Dermis microvascular lymphatic vessel endothelial cell (primary cell): ENCODE data around the gene TUBGCP3. TPM values are rescaled to one million over a fixed set of nuclear protein-coding genes. Genes with fewer than 3 reads are reported as not detected.
"Not testable (repeated sequence)": the region's sequence is repeated elsewhere in the genome, so short reads cannot be mapped to it uniquely, and the experiment has no call there.

ENCODE experiments used
- DNase-seq, 2 donors: peaks; one replicate each; pipeline versions ENCODE4 v3.0.0 to v3.0.0-alpha.2; 2010; ENCODE audit warnings: low read depth in 2 of 2
- total RNA-seq: library from RNA; depleted of rRNA; stranded (reverse); fragments of >200 nt; gene quantifications from 2 replicates; pipeline ENCODE4 v1.2.1, GENCODE V29; 2014

Gene TUBGCP3, protein sequence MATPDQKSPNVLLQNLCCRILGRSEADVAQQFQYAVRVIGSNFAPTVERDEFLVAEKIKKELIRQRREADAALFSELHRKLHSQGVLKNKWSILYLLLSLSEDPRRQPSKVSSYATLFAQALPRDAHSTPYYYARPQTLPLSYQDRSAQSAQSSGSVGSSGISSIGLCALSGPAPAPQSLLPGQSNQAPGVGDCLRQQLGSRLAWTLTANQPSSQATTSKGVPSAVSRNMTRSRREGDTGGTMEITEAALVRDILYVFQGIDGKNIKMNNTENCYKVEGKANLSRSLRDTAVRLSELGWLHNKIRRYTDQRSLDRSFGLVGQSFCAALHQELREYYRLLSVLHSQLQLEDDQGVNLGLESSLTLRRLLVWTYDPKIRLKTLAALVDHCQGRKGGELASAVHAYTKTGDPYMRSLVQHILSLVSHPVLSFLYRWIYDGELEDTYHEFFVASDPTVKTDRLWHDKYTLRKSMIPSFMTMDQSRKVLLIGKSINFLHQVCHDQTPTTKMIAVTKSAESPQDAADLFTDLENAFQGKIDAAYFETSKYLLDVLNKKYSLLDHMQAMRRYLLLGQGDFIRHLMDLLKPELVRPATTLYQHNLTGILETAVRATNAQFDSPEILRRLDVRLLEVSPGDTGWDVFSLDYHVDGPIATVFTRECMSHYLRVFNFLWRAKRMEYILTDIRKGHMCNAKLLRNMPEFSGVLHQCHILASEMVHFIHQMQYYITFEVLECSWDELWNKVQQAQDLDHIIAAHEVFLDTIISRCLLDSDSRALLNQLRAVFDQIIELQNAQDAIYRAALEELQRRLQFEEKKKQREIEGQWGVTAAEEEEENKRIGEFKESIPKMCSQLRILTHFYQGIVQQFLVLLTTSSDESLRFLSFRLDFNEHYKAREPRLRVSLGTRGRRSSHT
- 16.0 and 20.0 TPM in 2 replicates for total RNA-seq

DNA sequence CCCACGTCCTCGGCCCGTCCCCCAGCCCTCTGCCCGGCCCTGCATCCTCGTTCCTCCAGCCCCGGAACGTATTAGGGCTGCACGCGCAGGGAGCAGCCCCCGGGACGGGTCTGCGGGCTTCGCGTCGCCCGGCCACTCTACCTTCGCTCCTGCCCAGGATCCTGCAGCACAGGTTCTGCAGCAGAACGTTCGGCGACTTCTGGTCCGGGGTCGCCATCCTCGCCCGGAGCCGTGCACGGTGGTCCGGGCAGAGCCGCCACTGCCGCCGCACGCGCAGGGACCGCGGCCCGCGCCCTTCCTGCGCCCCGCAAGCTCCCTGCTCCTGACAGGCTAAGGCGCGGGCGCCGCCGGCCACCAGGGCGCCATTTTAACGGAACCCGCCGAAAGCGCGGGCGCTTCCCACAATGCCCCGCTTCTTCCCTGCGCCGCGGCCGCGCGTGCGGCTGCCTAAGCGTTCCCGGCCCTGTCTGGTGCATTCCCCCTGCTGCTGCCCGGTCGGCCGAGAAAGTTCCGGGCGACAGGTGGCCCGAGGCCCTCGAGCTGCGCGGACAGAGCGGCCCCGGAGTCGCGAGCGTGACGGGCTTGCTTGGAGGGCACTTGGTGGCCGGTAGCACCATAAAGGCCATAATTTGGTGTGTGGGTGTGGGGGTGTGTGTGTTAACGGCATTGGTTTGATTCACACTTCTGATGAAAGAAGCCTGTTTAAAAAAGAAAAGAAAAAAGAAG is at the start of gene TUBGCP3:
Gene TUBGCP3 (minus strand): TSS at position 390 of the 726 bp plus-strand sequence. CDS start 173 bp downstream, at position 217.
- peak; percentile 65 to 83 for DNase-seq

DNA sequence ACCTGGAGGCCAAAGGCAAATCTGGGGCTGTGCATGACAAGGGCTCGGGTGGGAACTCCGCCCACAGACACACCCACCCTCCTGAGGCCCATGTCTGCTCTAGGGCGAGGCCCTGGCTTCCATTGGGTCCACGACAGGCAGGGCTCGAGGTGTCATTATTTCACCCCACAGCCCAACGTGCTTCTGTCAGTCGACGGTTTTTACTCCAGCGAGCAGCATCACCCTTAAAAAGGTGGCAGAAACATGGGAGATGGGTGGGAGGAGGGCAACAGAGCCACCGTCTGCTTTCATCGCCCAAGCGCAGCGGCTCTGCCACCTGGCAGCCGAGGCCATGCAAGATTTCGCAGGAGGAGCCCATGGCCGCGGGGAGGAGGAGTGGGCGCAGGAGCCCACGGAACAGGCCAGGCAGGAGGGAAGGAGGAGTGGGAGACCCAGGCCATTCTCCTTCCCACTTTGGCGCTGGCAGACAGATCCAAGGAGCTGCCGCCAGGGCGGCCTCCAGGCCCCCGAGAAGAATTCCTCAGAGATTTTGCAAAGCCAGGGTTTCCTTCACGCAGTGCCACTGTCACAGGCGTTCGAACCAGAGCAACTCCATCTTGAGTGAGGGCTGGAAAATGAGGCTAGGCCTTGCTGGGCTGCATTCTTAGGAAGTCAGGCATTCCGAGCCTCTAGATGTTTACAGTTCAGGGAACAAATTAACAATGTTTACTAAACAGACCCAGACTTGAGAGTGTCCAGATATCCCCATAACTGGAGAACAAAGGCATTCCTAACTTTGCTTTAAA is 49.3 kb upstream of the TUBGCP3 start:
- DNase-seq, result no peak

DNA sequence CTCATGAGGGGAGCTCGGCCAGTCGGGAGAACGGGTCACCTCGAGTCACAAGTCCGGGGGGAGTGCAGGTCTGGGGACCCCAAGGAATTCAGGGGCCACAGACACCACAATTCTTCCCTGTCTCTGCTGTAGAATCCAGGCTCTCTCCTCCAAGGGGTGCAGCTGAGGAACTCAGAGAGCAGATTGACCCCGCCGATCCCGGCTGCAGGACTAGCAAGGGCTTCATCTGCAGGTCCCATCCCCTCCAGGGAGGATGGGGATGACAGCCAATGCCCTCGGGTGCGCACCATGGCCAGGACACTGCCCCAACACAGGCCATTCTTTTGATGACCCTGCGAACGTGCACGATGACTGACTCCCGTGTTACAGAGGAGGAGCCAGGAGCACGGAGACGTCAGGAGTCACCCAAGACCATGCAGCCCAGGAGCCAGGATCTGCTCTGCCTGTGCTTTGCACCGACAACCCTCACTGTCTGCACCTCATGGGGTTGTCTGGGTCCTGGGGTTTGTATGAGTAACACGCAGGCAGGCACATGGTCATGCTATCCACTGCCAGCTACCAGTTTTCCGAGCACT is 48.5 kb upstream of the TUBGCP3 start:
- DNase-seq, result no peak

DNA sequence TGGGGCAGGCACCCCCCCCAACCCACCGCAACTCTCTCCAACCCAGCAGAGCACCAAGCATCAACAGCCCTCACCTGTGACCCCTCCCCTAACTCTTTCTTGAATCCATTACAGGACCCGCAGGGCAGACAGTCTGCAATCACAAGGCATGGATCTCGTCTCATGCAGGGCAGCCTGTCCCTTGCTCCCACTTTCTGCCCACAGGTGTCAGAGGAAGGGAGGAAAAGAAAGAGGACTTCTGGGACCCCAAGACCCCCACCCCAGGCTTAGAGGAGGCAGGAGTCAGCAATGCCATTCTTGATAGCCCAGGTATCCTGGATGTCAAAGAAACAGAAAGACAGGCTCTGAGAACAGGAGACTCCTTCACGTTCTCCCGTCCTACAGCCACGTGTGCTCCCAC is 47.4 kb upstream of the TUBGCP3 start:
- DNase-seq, result no peak

DNA sequence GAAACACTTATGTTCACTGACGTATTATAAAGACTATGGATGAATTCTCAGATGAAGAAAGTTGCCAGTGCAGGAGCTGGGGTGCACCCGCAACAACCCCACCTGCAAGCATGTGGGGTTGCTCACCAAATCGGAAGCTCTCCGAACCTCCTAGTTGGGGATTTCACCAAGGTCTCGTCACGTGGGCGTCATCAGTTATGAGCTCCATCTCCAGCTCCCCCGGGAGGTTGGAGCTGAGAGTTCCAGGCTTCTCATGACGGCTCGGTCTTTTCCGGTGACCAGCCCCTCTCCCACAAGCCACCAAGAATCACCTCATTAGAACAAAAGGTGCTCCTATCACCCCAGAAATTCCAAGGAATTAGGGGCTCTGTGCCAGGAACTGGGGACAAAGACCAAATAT is 46.1 kb upstream of the TUBGCP3 start:
- no peak for DNase-seq

DNA sequence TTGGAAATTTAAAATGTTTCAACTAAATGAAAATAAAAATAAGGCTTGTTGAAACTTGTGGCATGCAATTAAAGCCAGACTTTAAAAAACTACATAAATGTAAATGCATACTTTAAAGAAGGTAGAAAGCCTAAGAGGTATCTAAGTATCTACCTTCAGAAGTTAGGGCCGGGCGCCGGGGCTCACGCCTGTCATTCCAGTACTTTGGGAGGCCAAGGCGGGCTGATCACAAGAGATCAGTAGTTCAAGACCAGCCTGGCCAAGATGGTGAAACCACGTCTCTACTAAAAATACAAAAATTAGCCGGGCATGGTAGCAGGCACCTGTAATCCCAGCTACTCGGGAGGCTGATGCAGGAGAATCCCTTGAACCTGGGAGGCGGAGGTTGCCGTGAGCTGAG is 42.3 kb upstream of the TUBGCP3 start:
- DNase-seq, result not testable (repeated sequence)

DNA sequence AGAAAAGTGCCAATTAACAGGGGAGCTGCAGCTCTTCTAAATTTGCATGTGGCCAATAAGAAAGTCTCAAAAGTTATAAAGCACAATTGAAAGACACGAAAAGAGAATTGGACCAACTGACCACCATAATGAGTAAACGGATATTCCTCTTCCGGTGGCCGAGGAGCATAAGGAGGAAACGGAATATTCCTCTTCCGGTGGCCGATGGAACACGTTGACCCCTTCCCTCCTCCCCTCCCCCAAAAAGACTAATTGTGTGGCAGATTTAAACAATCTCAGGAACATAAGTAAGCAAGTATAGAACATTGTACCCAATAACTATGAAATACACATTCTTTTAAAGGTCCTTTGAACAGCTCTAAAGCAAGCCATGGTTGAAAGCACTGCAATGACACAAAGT is 41.2 kb upstream of the TUBGCP3 start:
- DNase-seq, result no peak

DNA sequence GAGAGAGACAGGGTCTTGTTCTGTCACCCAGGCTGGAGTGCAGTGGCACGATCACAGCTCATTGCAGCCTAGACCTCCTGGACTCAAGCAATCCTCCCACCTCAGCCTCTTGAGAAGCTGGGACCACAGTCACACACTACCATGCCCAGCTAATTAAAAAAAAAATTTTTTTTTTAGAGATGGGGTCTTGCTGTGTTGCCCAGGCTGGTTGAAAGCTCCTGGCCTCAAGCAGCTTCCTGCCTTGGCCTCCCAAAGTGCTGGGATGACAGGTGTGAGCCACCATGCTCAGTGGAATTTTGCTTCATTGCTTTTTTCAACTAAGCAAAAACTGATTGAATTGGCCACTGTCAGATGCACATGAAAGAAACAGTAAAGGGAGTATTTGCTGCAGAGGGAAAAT is 39.7 kb upstream of the TUBGCP3 start:
- not testable (repeated sequence) for DNase-seq

DNA sequence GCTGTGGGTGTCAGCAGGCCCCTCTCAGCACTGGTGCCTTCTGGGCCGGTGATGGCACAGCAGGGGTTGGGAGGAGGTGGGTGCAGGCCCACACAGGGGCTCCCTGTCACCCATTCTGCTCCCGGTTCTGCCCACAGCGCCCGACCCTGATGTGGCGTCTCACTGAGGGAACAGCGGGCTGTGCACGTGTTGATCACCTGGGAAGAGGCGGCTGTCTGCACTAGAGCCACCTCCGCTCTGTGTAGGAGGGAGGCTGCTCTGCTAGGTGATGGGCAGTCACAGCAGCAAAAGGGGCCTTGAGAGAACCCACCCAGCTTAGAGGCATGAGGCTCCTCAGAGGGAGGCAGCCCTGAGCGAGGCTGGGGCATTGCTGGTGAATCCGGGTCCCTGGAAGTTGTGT is 39.2 kb upstream of the TUBGCP3 start:
- no peak for DNase-seq

DNA sequence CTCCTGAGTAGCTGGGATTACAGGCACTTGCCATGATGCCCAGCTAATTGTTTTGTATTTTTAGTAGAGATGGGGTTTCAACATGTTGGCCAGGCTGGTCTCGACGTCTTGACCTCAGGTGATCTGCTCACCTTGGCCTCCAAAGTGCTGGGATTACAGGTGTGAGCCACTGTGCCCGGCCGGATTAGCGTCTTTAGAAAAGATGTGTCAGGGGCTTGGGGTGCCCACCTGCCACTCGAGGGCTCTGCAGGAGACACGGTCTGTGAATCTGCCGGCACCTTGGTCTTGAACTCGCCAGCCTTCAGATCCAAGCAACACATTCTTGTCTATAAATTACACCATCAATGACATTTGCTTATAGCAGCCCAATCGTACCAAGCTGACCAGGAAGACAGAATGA is 38.8 kb upstream of the TUBGCP3 start:
- no peak for DNase-seq

DNA sequence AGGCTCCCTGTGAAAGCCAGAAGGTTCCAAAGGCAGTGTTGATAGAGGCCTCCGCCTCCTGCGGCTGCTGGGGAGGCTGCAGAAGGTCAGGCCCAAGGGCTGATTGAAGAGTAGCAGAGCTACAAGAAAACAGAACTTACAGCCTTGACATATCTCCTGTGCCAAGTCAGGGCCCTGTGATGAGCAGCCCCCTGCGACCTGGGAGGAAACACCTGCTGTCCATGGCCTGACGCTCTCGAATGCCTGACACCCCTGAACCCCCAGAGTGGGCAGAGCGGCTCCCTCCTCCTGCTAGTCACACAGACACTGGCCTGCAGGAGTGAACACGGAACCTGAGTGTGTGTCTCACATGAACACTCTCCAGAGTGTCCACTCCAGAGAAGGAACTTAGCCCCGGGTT is 38.2 kb upstream of the TUBGCP3 start:
- DNase-seq, result no peak

DNA sequence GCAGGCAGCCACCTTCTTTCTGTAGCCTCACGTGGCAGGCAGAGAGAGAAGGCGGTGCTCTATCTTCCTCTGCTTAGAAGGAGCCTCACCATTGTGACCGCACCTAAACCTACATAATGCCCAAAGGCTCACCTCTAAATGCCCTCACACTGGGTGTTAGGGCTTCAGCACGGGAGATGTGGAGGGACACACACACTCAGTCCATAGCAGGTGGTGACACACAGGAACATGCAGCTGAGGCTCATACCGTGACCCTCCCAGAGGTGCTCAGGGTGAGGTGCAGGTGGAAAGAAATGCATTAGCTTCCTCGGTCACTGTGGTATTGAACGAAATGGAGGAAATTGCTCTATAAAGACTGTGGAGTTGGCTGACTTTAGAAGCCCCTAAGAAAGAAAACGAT is 37.7 kb upstream of the TUBGCP3 start:
- DNase-seq, result no peak

DNA sequence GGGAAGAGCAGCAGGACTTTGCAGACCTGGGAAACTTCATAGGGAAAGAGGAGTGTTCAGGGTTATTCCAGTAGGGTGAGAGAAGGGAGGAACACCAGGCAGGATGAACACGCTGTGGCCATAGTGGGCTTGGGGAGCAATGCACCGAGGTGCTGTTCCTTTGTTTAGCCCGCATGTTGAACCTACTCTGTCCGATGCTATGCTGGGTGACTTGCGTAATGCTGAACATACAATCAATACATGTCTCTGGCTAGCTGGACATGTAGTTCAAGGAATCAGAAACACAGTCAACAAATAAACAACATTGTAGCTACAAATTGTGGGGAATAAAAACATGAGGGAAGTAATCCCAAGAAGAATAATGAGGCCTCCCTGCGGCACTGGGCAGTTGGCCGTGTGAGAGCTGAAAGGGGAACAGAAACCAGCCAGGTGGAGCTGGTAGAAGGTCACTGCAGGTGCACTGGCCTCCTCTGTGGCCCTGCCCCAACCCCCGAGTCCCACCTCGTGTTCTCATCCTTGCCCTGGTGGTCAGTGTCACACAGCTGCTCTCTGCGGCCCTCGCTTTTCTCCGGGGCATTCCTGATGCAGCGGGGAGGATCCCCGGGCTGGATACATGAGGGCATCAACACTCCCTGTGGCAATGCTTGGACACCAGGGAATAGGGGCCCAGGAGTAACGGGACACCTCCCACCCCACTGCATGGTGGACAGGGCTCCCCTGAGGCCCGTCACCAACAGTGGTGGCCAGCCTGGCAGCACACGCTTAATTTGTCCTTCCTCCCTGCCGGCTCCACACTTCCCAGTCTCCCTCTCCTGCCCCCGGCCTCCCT is 36.9 kb upstream of the TUBGCP3 start:
- DNase-seq, result no peak

DNA sequence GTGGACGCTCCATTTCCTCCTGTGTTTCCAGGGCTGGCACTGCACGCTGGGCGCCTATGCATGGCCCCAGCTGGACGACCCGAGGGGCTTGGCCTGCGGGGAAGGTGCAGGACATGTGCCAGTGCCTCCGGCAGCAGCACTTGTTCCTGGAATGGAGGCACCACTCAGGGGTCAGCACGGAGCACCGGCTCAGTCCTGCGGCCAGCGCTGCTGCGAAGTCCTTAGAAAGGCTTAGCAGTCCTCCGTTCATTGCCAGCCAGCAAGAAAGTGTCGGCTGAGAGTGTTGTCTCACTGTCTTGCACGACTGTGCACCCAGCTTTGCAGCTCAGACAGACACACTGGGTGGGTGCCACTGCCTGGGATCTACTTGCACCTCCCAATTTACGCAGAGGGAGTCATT is 36.1 kb upstream of the TUBGCP3 start:
- DNase-seq, result no peak

DNA sequence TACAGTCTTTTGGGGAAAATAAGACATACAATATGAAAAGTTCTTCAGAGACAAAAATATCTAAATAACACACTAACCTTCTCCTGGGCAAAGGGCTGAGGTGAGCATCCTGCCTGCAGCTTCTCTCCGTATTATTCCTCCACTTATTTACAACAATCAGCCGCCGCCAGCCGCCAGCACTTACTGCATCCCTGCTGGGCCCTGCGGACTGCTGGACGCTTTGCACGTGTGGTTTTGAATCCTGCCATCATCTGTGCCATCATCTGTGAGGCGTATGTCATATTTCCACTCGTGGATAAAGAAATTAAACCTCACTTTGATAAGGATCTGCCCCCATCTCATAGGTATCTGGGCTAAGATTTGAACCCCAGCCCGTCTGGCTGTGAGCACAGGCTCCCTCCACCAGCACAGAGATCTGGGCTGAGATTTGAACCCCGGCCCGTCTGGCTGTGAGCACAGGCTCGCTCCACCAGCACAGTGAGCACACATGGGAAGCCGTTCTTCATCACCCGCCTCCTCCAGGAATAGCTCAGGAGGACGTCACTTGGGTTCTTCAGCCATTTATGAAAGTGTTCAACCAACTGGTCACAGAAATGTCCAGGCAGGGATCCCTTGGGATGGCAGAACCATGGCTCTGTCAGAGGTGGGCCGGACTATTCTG is 35.2 kb upstream of the TUBGCP3 start:
- no peak for DNase-seq

DNA sequence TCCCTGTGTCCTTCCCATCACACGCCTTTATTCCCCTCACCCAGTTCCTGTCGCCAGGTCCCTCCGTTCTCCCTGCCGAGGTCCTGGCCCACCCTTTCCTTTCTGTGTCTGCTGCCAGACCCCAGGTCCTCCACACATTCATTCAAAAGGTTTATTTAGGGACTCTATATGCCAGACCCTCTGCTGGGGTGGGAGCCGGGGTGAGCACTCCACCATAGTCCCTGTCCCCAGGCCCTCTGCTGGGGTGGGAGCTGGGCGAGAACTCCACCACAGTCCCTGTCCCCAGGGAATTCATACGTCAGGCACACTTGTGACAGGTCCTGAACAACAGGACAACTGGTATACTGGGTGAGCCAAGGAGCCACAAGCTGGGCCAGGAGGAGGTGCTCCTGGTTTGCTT is 34.4 kb upstream of the TUBGCP3 start:
- no peak for DNase-seq

DNA sequence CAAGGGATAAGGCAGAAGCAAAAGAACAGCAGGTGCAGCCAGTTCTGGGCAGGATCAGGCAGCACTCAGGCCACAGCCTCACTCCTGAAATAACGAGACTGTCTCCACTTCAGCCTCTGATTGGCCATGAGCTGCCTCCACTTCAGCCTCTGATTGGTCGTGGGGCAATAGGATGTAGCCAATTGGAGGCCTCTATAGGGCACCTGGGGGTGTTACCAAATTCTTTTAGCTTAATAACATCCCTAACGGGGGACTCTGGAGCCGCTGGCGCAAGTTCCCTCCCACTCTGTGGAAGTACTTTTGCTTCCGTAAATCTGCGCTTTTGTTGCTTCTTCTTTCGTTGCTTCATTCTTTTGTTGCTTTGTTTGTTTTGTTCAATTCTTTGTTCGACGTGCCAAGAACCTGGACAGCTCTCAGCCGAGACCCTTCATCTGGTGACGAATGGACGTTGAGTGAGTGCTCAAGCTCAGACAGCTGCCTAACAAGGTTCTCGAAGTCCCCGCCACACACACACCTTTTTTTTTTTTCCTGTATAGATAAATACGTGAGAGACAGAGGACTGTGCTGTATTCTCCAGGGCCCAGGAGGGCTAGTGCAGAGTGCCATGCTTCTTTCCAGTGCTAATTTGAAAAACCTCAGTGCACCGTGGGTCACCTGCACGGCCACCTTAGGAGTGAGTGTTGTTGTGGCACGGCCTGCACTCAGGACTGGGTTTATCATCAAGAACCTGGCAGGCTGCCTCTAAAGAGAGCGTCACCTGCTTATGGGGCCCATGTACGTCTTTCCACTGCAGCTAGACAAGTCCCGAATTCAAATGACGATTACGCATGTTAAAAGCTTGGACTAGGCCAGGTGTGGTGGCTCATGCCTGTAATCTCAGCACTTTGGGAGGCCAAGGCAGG is 32.0 kb upstream of the TUBGCP3 start:
- DNase-seq, result peak in 1 of 2 donors; percentile 8

DNA sequence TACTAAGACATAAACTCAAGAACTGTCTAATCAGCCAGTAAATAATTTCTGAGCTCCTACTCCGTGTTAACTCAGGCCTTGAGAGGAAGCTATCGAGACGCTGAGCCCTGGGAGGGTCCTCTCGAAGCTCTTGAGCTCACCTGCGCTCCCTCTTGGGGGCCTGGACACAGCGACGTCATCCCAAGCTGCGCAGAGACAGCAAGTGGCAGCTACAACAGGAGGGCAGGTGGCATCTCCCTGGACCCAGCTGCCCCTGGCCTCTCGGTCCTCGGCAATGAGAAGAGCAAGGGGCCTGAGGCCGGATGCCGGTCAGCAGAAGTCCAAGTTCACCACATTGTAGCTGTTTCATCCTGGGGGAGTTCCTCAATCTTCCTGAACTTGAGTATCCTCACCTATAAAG is 30.5 kb upstream of the TUBGCP3 start:
- no peak for DNase-seq
